Astrocyte (in vitro differentiated cells and primary cell): Measurements from ENCODE around the gene DNAJB12. TPM values are rescaled to one million over a fixed set of nuclear protein-coding genes. Genes with fewer than 3 reads are reported as not detected.

Experiments
- DNase-seq: peaks from one replicate; pipeline ENCODE4 v3.0.0-alpha.2; 2010; ENCODE audit warnings: low read depth
- FAIRE-seq: peaks from 2 replicates; lab custom pipeline; 2011; peaks lifted over from hg19 to GRCh38; lab: Jason Lieb, UNC
- H2AFZ ChIP-seq: 2 replicates; pipeline ENCODE4 v1.6.0; 2012; ENCODE audit warnings: low read depth, low read length, inconsistent platforms
- H3K27ac ChIP-seq: 2 replicates; pipeline ENCODE4 v1.5.1; 2011; ENCODE audit warnings: low read depth, low read length, inconsistent platforms
- H3K27me3 ChIP-seq: 2 replicates; pipeline ENCODE4 v1.6.0; 2011; ENCODE audit warnings: low read length, inconsistent platforms; ENCODE audit not compliant: insufficient read depth
- H3K36me3 ChIP-seq: 2 replicates; pipeline ENCODE4 v1.5.1; 2011; ENCODE audit warnings: low read length, inconsistent platforms; ENCODE audit not compliant: insufficient read depth
- H3K4me1 ChIP-seq: 2 replicates; pipeline ENCODE4 v1.5.1; 2011; ENCODE audit warnings: low read length, inconsistent platforms; ENCODE audit not compliant: insufficient read depth
- H3K4me2 ChIP-seq: 2 replicates; pipeline ENCODE4 v1.6.0; 2012; ENCODE audit warnings: low read length, inconsistent platforms
- H3K4me3 ChIP-seq: 2 replicates; pipeline ENCODE4 v1.5.1; 2011; ENCODE audit warnings: low read depth, mild to moderate bottlenecking, low read length, inconsistent platforms; ENCODE audit not compliant: insufficient read depth
- H3K79me2 ChIP-seq: 2 replicates; pipeline ENCODE4 v1.6.0; 2012; ENCODE audit warnings: mild to moderate bottlenecking, low read length, inconsistent platforms; ENCODE audit not compliant: insufficient read depth
- H3K9ac ChIP-seq: 2 replicates; pipeline ENCODE4 v1.6.0; 2012; ENCODE audit warnings: mild to moderate bottlenecking, low read length, inconsistent platforms
- H3K9me3 ChIP-seq: 2 replicates; pipeline ENCODE4 v1.5.1; 2012; ENCODE audit warnings: low read depth, mild to moderate bottlenecking, low read length, inconsistent platforms; ENCODE audit not compliant: insufficient read depth
- H4K20me1 ChIP-seq: 2 replicates; pipeline ENCODE4 v1.6.0; 2012; ENCODE audit warnings: low read length, inconsistent platforms; ENCODE audit not compliant: insufficient read depth
- H3K27ac Mint-ChIP-seq: one replicate; pipeline ENCODE4 v1.8.0; 2021; ENCODE audit warnings: mild to moderate bottlenecking, mixed read lengths; ENCODE audit not compliant: unreplicated experiment
- H3K27me3 Mint-ChIP-seq: one replicate; pipeline ENCODE4 v1.8.0; 2021; ENCODE audit warnings: low read depth, mixed read lengths; ENCODE audit not compliant: unreplicated experiment
- H3K36me3 Mint-ChIP-seq: one replicate; pipeline ENCODE4 v1.8.0; 2021; ENCODE audit warnings: low read depth, mixed read lengths; ENCODE audit not compliant: unreplicated experiment
- H3K4me1 Mint-ChIP-seq: one replicate; pipeline ENCODE4 v1.8.0; 2021; ENCODE audit warnings: low read depth, mixed read lengths; ENCODE audit not compliant: unreplicated experiment
- H3K4me3 Mint-ChIP-seq: one replicate; pipeline ENCODE4 v1.8.0; 2021; ENCODE audit warnings: mild to moderate bottlenecking, moderate library complexity, mixed read lengths; ENCODE audit not compliant: unreplicated experiment
- H3K9me3 Mint-ChIP-seq: one replicate; pipeline ENCODE4 v1.8.0; 2021; ENCODE audit warnings: mild to moderate bottlenecking, mixed read lengths; ENCODE audit not compliant: unreplicated experiment
- EZH2 ChIP-seq: IDR thresholded peaks from 2 replicates; pipeline ENCODE4 v1.6.1; 2012; ENCODE audit warnings: mild to moderate bottlenecking, low read length, inconsistent platforms; ENCODE audit not compliant: insufficient read depth
- total RNA-seq: library from RNA; stranded (reverse); gene quantifications from 2 replicates; pipeline ENCODE4 v1.2.1, GENCODE V29; 2021
- TF ChIP-seq, protein P1 (sequence below): IDR thresholded peaks from 2 replicates; pipeline ENCODE4 v1.5.1; 2011; ENCODE audit warnings: low read depth, mild to moderate bottlenecking, inconsistent platforms, low read length, moderate library complexity; ENCODE audit not compliant: insufficient read depth

DNAJB12 gene
- total RNA-seq, 1 donor from 2014 or later = 24.3 TPM

DNA sequence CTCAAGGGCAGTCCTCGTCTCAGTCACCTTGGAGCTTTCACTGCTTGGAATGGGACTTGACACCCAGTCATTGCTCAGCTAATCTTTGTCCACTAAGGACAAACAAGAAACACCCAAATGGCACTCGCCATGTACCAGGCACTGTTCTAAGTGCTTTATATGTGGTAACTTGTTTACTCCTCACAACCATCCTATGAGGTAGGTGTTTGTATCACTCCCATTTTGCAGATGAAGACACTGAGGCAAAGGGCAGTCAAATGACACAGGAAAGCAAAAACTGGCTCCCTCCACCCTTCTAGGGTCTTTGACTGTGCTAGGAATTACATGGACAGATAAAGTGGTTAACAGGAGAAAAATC is 24.7 kb downstream of the DNAJB12 start:
- no peak overlapping the region for H2AFZ ChIP-seq
- H4K20me1 ChIP-seq = no peaks in the 10 kb centered on the region
- H3K4me2 ChIP-seq = no peak overlapping the region
- H3K27ac ChIP-seq = no peak overlapping the region
- FAIRE-seq = no peak
- no peaks in the 10 kb centered on the region for H3K9me3 ChIP-seq
- peaks cover 39% of the 10 kb centered on the region for H3K4me1 ChIP-seq
- Mint-ChIP-seq H3K36me3 (peaks cover 4% of the 10 kb centered on the region), H3K27ac (peak overlapping the region; percentile 53), H3K27me3 (no peaks in the 10 kb centered on the region), H3K4me3 (no peak overlapping the region), H3K9me3 (no peaks in the 10 kb centered on the region), H3K4me1 (peaks cover 28% of the 10 kb centered on the region)
- H3K9ac ChIP-seq = no peak overlapping the region
- H3K79me2 ChIP-seq = no peaks in the 10 kb centered on the region
- no peak for DNase-seq
- peaks cover 10% of the 10 kb centered on the region for H3K36me3 ChIP-seq
- H3K27me3 ChIP-seq = no peaks in the 10 kb centered on the region
- TF ChIP-seq, protein P1, sequence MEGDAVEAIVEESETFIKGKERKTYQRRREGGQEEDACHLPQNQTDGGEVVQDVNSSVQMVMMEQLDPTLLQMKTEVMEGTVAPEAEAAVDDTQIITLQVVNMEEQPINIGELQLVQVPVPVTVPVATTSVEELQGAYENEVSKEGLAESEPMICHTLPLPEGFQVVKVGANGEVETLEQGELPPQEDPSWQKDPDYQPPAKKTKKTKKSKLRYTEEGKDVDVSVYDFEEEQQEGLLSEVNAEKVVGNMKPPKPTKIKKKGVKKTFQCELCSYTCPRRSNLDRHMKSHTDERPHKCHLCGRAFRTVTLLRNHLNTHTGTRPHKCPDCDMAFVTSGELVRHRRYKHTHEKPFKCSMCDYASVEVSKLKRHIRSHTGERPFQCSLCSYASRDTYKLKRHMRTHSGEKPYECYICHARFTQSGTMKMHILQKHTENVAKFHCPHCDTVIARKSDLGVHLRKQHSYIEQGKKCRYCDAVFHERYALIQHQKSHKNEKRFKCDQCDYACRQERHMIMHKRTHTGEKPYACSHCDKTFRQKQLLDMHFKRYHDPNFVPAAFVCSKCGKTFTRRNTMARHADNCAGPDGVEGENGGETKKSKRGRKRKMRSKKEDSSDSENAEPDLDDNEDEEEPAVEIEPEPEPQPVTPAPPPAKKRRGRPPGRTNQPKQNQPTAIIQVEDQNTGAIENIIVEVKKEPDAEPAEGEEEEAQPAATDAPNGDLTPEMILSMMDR = no peak
- TF ChIP-seq EZH2 = no peak
- no peak overlapping the region for H3K4me3 ChIP-seq

DNA sequence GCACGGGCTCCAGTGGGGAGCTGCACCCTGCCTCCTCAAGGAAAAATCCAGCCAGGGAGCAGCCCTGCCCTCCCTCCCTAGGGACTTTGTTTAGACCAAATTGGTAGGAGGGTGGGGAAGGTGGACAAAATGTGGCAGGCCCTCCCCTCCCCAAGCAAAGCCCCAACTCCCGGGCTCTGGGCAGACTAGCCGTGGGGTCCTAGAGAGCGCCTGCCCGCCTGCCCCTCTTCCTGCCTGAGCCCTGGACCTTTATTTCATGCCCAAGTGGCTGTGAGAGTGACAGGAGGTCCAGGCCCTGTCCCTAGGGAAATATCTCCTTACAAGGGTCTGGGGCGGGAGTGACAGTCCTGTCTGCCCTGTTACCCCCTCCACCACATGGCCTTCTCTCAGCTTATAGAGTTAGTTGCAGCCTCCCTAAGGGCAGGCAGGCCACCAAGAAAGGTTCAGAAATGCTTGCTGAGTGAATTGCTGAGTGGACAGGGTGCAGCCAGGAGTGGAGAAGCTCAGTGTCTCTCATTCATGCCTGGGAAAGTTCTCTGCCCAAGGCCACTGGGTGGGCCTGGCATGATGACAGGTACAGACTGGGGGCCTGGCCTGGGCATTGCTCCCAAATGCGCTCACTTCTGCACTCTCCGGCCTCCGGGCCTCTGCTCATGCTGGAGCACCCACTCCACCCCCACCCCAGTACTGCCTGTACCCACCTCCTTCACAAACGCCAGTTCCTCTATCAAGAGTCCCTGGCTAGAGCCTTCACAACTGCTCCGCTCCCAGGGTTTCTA is 25.2 kb downstream of the DNAJB12 start:
- peaks cover 33% of the 10 kb centered on the region for H3K4me1 ChIP-seq
- Mint-ChIP-seq H3K4me1 (peaks cover 23% of the 10 kb centered on the region), H3K9me3 (no peaks in the 10 kb centered on the region), H3K4me3 (no peak overlapping the region), H3K27ac (no peak overlapping the region), H3K36me3 (peaks cover 4% of the 10 kb centered on the region), H3K27me3 (no peaks in the 10 kb centered on the region)
- no peak overlapping the region for H3K9ac ChIP-seq
- FAIRE-seq (no peak), DNase-seq (no peak)
- no peak overlapping the region for H3K27ac ChIP-seq
- no peak for TF ChIP-seq EZH2
- no peaks in the 10 kb centered on the region for H3K27me3 ChIP-seq
- H3K4me3 ChIP-seq = no peak overlapping the region
- H3K4me2 ChIP-seq = no peak overlapping the region
- no peak overlapping the region for H2AFZ ChIP-seq
- H4K20me1 ChIP-seq = no peaks in the 10 kb centered on the region
- H3K79me2 ChIP-seq = no peaks in the 10 kb centered on the region
- peaks cover 10% of the 10 kb centered on the region for H3K36me3 ChIP-seq
- no peaks in the 10 kb centered on the region for H3K9me3 ChIP-seq

DNA sequence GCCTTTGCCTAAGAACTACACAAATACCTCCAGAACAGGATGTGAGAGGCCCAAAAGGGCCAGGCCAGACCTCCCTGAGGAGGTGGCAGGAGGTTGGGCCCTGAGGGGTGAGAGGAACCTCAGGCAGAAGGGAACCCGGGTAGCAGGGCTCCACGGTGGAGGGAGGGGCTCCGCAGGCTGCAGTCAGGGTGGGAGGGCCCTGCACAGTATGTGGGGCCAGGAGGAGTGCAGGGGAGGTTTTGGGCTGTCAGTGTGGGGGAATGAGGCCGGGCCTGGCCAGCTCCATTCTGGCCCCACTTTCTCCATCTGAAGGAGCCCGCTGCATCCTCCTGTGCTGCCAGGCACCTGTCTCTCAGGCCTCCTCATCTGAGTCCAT is 25.9 kb downstream of the DNAJB12 start:
- peaks cover 17% of the 10 kb centered on the region for H3K4me1 Mint-ChIP-seq
- H3K4me3 Mint-ChIP-seq = no peak overlapping the region
- peaks cover 28% of the 10 kb centered on the region for H3K4me1 ChIP-seq
- H2AFZ ChIP-seq = no peak overlapping the region
- H3K9ac ChIP-seq = no peak overlapping the region
- no peak overlapping the region for H3K27ac ChIP-seq
- H4K20me1 ChIP-seq = no peaks in the 10 kb centered on the region
- FAIRE-seq (no peak), DNase-seq (no peak)
- no peaks in the 10 kb centered on the region for H3K79me2 ChIP-seq
- TF ChIP-seq EZH2 = no peak
- TF ChIP-seq, protein P1 = no peak
- H3K27ac Mint-ChIP-seq = no peak overlapping the region
- no peak overlapping the region for H3K4me2 ChIP-seq
- H3K9me3 Mint-ChIP-seq = no peaks in the 10 kb centered on the region
- peaks cover 5% of the 10 kb centered on the region for H3K36me3 ChIP-seq
- no peaks in the 10 kb centered on the region for H3K27me3 ChIP-seq
- no peak overlapping the region for H3K4me3 ChIP-seq
- H3K27me3 Mint-ChIP-seq = no peaks in the 10 kb centered on the region
- no peaks in the 10 kb centered on the region for H3K36me3 Mint-ChIP-seq
- no peaks in the 10 kb centered on the region for H3K9me3 ChIP-seq
